Neuronal stem cell (in vitro differentiated cells): ENCODE data around the gene ADCY2.

Experiments
- DNase-seq: peaks from one replicate; pipeline ENCODE4 v3.0.0-alpha.2; 2013; ENCODE audit warnings: low spot score
- H2AFZ ChIP-seq: one replicate; pipeline ENCODE4 v1.6.1; 2013; ENCODE audit warnings: mild to moderate bottlenecking, low read length, inconsistent platforms
- H2AK5ac ChIP-seq: 2 replicates; pipeline ENCODE4 v1.6.1; 2013; ENCODE audit warnings: low read depth, mild to moderate bottlenecking, inconsistent platforms, low read length, moderate library complexity, mixed read lengths
- H2BK120ac ChIP-seq: 2 replicates; pipeline ENCODE4 v1.6.1; 2013; ENCODE audit warnings: low read depth, mild to moderate bottlenecking, inconsistent platforms, low read length, moderate library complexity, mixed read lengths
- H2BK12ac ChIP-seq: one replicate; pipeline ENCODE4 v1.6.1; 2013; ENCODE audit warnings: low read length, inconsistent platforms
- H2BK15ac ChIP-seq: 2 replicates; pipeline ENCODE4 v1.6.1; 2013; ENCODE audit warnings: mild to moderate bottlenecking, low read length, inconsistent platforms, mixed read lengths
- H2BK5ac ChIP-seq: one replicate; pipeline ENCODE4 v1.6.1; 2013; ENCODE audit warnings: inconsistent platforms, mild to moderate bottlenecking, low read length, moderate library complexity
- H3K14ac ChIP-seq: one replicate; pipeline ENCODE4 v1.6.1; 2013; ENCODE audit warnings: low read length, inconsistent platforms
- H3K18ac ChIP-seq: 2 replicates; pipeline ENCODE4 v1.6.1; 2013; ENCODE audit warnings: low read length, inconsistent platforms
- H3K23ac ChIP-seq: 2 replicates; pipeline ENCODE4 v1.6.1; 2013; ENCODE audit warnings: low read depth, mild to moderate bottlenecking, mixed read lengths, low read length, inconsistent platforms; ENCODE audit not compliant: poor library complexity
- H3K27ac ChIP-seq: replicated peaks from 3 replicates; pipeline ENCODE4 v1.5.1; 2013; ENCODE audit warnings: low read length, inconsistent platforms
- H3K27me3 ChIP-seq, 3 experiments: 2 replicates each; pipeline ENCODE4 v1.6.1; 2013; ENCODE audit warnings: low read length in 3 of 3, mild to moderate bottlenecking in 2 of 3, inconsistent platforms in 1 of 3, low read depth in 1 of 3, mixed read lengths in 1 of 3, moderate library complexity in 1 of 3; ENCODE audit not compliant: control insufficient read depth in 3 of 3, insufficient read depth in 3 of 3
- H3K36me3 ChIP-seq, 2 donors: replicated peaks in 1 of 2; 2 replicates each; pipeline ENCODE4 v1.6.1; 2013; ENCODE audit warnings: low read length in 2 of 2; ENCODE audit not compliant: control insufficient read depth in 2 of 2, insufficient read depth in 2 of 2
- H3K4ac ChIP-seq: 2 replicates; pipeline ENCODE4 v1.6.1; 2013; ENCODE audit warnings: inconsistent platforms, mild to moderate bottlenecking, low read length, moderate library complexity
- H3K4me1 ChIP-seq, 2 donors: 1 replicate in 1 of 2; 2 replicates in 1 of 2; pipeline ENCODE4 v1.6.1; 2013; ENCODE audit warnings: low read length in 2 of 2, low read depth in 1 of 2; ENCODE audit not compliant: control insufficient read depth in 2 of 2, insufficient read depth in 1 of 2
- H3K4me2 ChIP-seq: one replicate; pipeline ENCODE4 v1.6.1; 2013; ENCODE audit warnings: mild to moderate bottlenecking, low read length, inconsistent platforms; ENCODE audit not compliant: insufficient read depth, poor library complexity, severe bottlenecking
- H3K4me3 ChIP-seq, 2 donors: 2 replicates each; pipeline ENCODE4 v1.5.1; 2013; ENCODE audit warnings: low read length in 2 of 2, mild to moderate bottlenecking in 2 of 2, inconsistent platforms in 1 of 2, moderate library complexity in 1 of 2
- H3K79me1 ChIP-seq: one replicate; pipeline ENCODE4 v1.6.1; 2013; ENCODE audit warnings: low read depth, mild to moderate bottlenecking, inconsistent platforms, low read length, moderate library complexity
- H3K9ac ChIP-seq: one replicate; pipeline ENCODE4 v1.6.1; 2013; ENCODE audit warnings: mild to moderate bottlenecking, low read depth, low read length, inconsistent platforms; ENCODE audit not compliant: poor library complexity
- H3K9me3 ChIP-seq, 2 donors: replicated peaks in 1 of 2; 2 replicates each; pipeline versions ENCODE3 to v1.6.1; 2013; ENCODE audit warnings: low read length in 2 of 2, mild to moderate bottlenecking in 2 of 2, inconsistent platforms in 1 of 2, low read depth in 1 of 2, mixed read lengths in 1 of 2, moderate library complexity in 1 of 2; ENCODE audit not compliant: control insufficient read depth in 2 of 2, insufficient read depth in 1 of 2
- H4K8ac ChIP-seq: one replicate; pipeline ENCODE4 v1.6.1; 2013; ENCODE audit warnings: low read depth, mild to moderate bottlenecking, inconsistent platforms, low read length, moderate library complexity
- H4K91ac ChIP-seq: one replicate; pipeline ENCODE4 v1.6.1; 2013; ENCODE audit warnings: low read length, low read depth, mild to moderate bottlenecking, inconsistent platforms; ENCODE audit not compliant: poor library complexity
- WGBS, 2 donors: extraction: QIAGEN DNeasy Blood & Tissue Kit; methylation state at CpG; one replicate each; pipeline ENCODE4 v1.1.7; 2013; ENCODE audit warnings: missing lambda C conversion rate in 2 of 2, mixed read lengths in 1 of 2; ENCODE audit not compliant: insufficient read length in 2 of 2, insufficient replicate concordance in 1 of 2; ENCODE audit errors: extremely low coverage in 2 of 2; 5-methylcytosine and 5-hydroxymethylcytosine counted together

ADCY2 gene

GRCh38 chr5:7478459-7478858 lies 82.5 kb downstream of the ADCY2 start:
- H2BK15ac ChIP-seq: no peak overlapping the region
- H3K79me1 ChIP-seq: no peaks in the 10 kb centered on the region
- no CpG with 5 or more reads among the region's 1 CpG for WGBS, 2 donors

DNA sequence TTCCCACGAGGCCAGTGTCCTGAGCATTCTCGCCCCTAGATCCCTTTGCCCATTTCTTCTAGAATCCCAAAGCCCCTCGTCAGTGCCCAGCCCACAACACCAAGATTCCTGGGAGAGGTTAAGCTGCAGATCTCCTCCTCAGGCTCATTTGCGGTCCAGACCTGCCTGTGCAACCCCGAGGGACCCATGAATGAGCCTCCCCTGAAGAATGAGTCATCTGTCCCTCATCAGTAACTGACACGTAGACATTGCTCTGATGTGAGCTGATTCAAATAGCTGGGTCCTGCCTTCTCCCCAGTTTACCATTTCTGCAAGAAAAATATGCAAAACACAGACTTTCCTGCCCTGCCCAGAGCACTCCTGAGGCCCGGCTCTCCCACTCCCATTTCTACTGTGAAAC lies 92.8 kb downstream of the ADCY2 start:
- Histone ChIP-seq H4K8ac (no peak overlapping the region), H2AFZ (no peak overlapping the region), H2BK15ac (no peak overlapping the region), H3K79me1 (no peaks in the 10 kb centered on the region), H4K91ac (no peak overlapping the region), H3K14ac (no peak overlapping the region), H3K4me1 (no peaks in the 10 kb centered on the region), H3K23ac (no peak overlapping the region), H2AK5ac (peak overlapping the region; percentile 23), H3K9ac (no peak overlapping the region), H3K4me2 (no peak overlapping the region), H3K27ac (no peak overlapping the region), H3K4ac (no peak overlapping the region), H2BK120ac (no peak overlapping the region), H2BK12ac (no peak overlapping the region), H3K36me3 (no peaks in the 10 kb centered on the region), H3K9me3 (peaks cover 0 to 3% of the 10 kb centered on the region in 2 donors), H3K27me3 (no peaks in the 10 kb centered on the region), H3K18ac (no peak overlapping the region), H3K4me3 (no peak overlapping the region), H2BK5ac (peak overlapping the region; percentile 54)
- DNase-seq: no peak
- WGBS, 2 donors: no CpG with 5 or more reads among the region's 7 CpGs

More at GRCh38 chr5:7478459-7478858, 82.5 kb downstream of the ADCY2 start:
- H4K91ac ChIP-seq: no peak overlapping the region
- no peak overlapping the region for H3K4ac ChIP-seq
- H2AFZ ChIP-seq: no peak overlapping the region
- no peak overlapping the region for H3K18ac ChIP-seq
- no peak overlapping the region for H2BK120ac ChIP-seq
- no peak overlapping the region for H3K4me2 ChIP-seq
- H3K4me1 ChIP-seq: peaks cover 2 to 3% of the 10 kb centered on the region in 2 donors
- H3K27me3 ChIP-seq: no peaks in the 10 kb centered on the region
- no peaks in the 10 kb centered on the region for H3K9me3 ChIP-seq
- H2BK12ac ChIP-seq: no peak overlapping the region
- H3K9ac ChIP-seq: no peak overlapping the region
- no peak overlapping the region for H3K27ac ChIP-seq
- H2BK5ac ChIP-seq: no peak overlapping the region
- DNase-seq: no peak
- H2AK5ac ChIP-seq: no peak overlapping the region
- no peaks in the 10 kb centered on the region for H3K36me3 ChIP-seq
- H3K4me3 ChIP-seq: no peak overlapping the region
- H3K14ac ChIP-seq: no peak overlapping the region
- no peak overlapping the region for H3K23ac ChIP-seq
- no peak overlapping the region for H4K8ac ChIP-seq

DNA sequence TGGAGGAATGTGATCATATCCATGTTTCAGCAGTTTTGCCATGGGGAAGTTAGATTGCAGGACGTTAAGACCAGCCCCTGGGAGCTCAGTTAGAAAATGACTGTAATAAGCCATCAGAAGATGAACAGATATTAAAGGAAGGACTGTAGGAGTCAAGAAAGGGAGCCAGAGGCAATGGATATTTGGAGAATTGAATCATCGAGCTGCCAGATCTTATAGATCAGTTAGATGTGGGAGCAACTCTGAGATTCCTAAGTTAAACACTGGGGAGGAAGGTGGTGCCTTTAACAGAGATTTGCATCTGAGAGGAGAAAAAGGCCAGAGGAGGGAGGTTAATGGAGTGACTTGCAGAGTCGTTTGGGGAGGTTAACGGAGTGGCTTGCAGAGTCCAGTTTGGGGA lies 96.4 kb downstream of the ADCY2 start:
- Histone ChIP-seq H3K9ac (no peak overlapping the region), H3K4ac (no peak overlapping the region), H3K4me2 (no peak overlapping the region), H3K23ac (no peak overlapping the region), H3K4me1 (peaks cover 2 to 4% of the 10 kb centered on the region in 2 donors), H3K14ac (no peak overlapping the region), H3K36me3 (no peaks in the 10 kb centered on the region), H3K9me3 (peaks cover 0 to 3% of the 10 kb centered on the region in 2 donors), H3K4me3 (no peak overlapping the region), H3K79me1 (no peaks in the 10 kb centered on the region), H2BK120ac (no peak overlapping the region), H2AK5ac (no peak overlapping the region), H2AFZ (no peak overlapping the region), H2BK15ac (no peak overlapping the region), H3K18ac (no peak overlapping the region), H4K91ac (no peak overlapping the region), H3K27ac (no peak overlapping the region), H2BK5ac (no peak overlapping the region), H2BK12ac (no peak overlapping the region), H3K27me3 (no peaks in the 10 kb centered on the region), H4K8ac (no peak overlapping the region)
- no CpG with 5 or more reads among the region's 4 CpGs for WGBS, 2 donors
- DNase-seq: no peak

DNA sequence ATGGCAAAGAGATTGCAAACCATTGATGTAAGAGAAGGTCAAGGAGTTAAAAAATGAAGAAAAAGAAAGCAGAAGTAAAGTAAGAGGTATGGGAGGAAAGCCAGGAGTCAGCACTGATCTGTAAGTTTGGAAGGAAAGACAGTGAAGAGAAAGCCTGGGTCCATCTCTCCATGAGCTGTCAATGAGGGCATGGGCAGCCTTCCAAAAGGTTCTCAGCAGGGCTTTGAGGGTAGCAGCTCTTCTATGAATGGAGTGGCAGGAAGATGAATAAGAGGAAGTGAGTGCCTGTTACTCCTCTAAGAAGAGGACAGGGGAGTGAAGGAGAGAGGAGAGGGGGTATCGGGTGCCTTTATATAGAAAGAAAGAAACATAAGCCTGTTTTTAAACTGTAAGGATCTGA lies 97.1 kb downstream of the ADCY2 start:
- WGBS, 2 donors: no CpG with 5 or more reads among the region's 1 CpG
- H2BK12ac ChIP-seq: no peak overlapping the region
- no peak overlapping the region for H2AFZ ChIP-seq

More for the DNA sequence above, 97.1 kb downstream of the ADCY2 start:
- Histone ChIP-seq H2BK5ac (no peak overlapping the region), H3K4me3 (no peak overlapping the region), H3K4ac (no peak overlapping the region), H3K36me3 (no peaks in the 10 kb centered on the region), H2BK120ac (no peak overlapping the region), H3K23ac (no peak overlapping the region), H3K4me1 (peaks cover 2 to 4% of the 10 kb centered on the region in 2 donors), H2BK15ac (no peak overlapping the region), H3K27me3 (no peaks in the 10 kb centered on the region), H2AK5ac (no peak overlapping the region), H4K8ac (no peak overlapping the region), H4K91ac (no peak overlapping the region), H3K9ac (no peak overlapping the region), H3K27ac (no peak overlapping the region), H3K79me1 (no peaks in the 10 kb centered on the region), H3K14ac (no peak overlapping the region), H3K18ac (no peak overlapping the region), H3K9me3 (peaks cover 0 to 3% of the 10 kb centered on the region in 2 donors), H3K4me2 (no peak overlapping the region)
- DNase-seq: no peak
